HepG2 (cell line): ENCODE results near the gene POP5. TPM values are rescaled to one million over a fixed set of nuclear protein-coding genes. Genes with fewer than 3 reads are reported as not detected.

Source experiments
- ADNP ChIP-seq: sonication (generic); formaldehyde crosslinking; IDR thresholded peaks from 2 replicates; pipeline ENCODE4 v1.4.0; 2020; ENCODE audit warnings: missing genetic modification reagents
- ARHGAP35 ChIP-seq: sonication (generic); formaldehyde crosslinking; IDR thresholded peaks from 2 replicates; pipeline ENCODE4 v1.9.0; 2022; ENCODE audit warnings: mild to moderate bottlenecking, inconsistent platforms, moderate library complexity, missing genetic modification reagents, borderline replicate concordance
- CEBPG ChIP-seq: IDR thresholded peaks from 2 replicates; pipeline ENCODE4 v1.6.1; 2016
- DNMT1 ChIP-seq: sonication (generic); formaldehyde crosslinking; IDR thresholded peaks from 2 replicates; pipeline ENCODE4 v1.5.1; 2020; ENCODE audit warnings: mild to moderate bottlenecking, missing genetic modification reagents
- FOSL2 ChIP-seq: sonication (generic); formaldehyde crosslinking; IDR thresholded peaks from 2 replicates; pipeline ENCODE4 v1.4.0; 2020; ENCODE audit warnings: missing genetic modification reagents
- FOXJ3 ChIP-seq: sonication (generic); formaldehyde crosslinking; IDR thresholded peaks from 2 replicates; pipeline ENCODE4 v1.4.0; 2020; ENCODE audit warnings: missing genetic modification reagents, mild to moderate bottlenecking, borderline replicate concordance
- HDAC1 ChIP-seq: sonication (generic); formaldehyde crosslinking; IDR thresholded peaks from 2 replicates; pipeline ENCODE4 v1.5.1; 2020; ENCODE audit warnings: mild to moderate bottlenecking, missing genetic modification reagents
- KDM5A ChIP-seq: fragments of 200-600 bp; sonication (generic); IDR thresholded peaks from 2 replicates; pipeline ENCODE4 v1.7.0; 2018; ENCODE audit warnings: antibody characterized with exemption, mild to moderate bottlenecking, low read length, borderline replicate concordance
- KLF16 ChIP-seq, 2 experiments: sonication (generic) in 1 of 2; formaldehyde crosslinking in 1 of 2; IDR thresholded peaks; 2 replicates each; pipeline versions ENCODE4 v1.6.1 to v1.8.0; 2016 to 2023; ENCODE audit warnings: missing genetic modification reagents in 2 of 2, missing compliant biosample characterization in 1 of 2
- MAX ChIP-seq: IDR thresholded peaks from 2 replicates; pipeline ENCODE4 v1.6.1; 2012; ENCODE audit warnings: inconsistent platforms
- MED13 ChIP-seq: sonication (generic); formaldehyde crosslinking; IDR thresholded peaks from 2 replicates; pipeline ENCODE4 v1.5.0; 2020; ENCODE audit warnings: missing genetic modification reagents
- NFKB2 ChIP-seq: sonication (generic); formaldehyde crosslinking; IDR thresholded peaks from 2 replicates; pipeline ENCODE4 v1.4.0; 2020; ENCODE audit warnings: missing genetic modification reagents, borderline replicate concordance
- ONECUT2 ChIP-seq: sonication (generic); formaldehyde crosslinking; IDR thresholded peaks from 2 replicates; pipeline ENCODE4 v1.4.0; 2020; ENCODE audit warnings: missing genetic modification reagents
- SAP130 ChIP-seq: IDR thresholded peaks from 2 replicates; pipeline ENCODE4 v1.6.1; 2016; ENCODE audit warnings: low read depth
- SIN3A ChIP-seq: IDR thresholded peaks from 2 replicates; pipeline ENCODE4 v1.6.1; 2011; ENCODE audit warnings: low read depth, mild to moderate bottlenecking, control low read depth, low read length, borderline replicate concordance
- YY1 ChIP-seq: IDR thresholded peaks from 2 replicates; pipeline ENCODE4 v1.6.1; 2011; ENCODE audit warnings: low read length, low read depth, moderate library complexity, mild to moderate bottlenecking; ENCODE audit not compliant: insufficient read depth, insufficient replicate concordance
- ZFP37 ChIP-seq: sonication (generic); formaldehyde crosslinking; IDR thresholded peaks from 2 replicates; pipeline ENCODE4 v1.4.0; 2020; ENCODE audit warnings: missing genetic modification reagents, borderline replicate concordance
- ZNF143 ChIP-seq: sonication (generic); formaldehyde crosslinking; IDR thresholded peaks from 2 replicates; pipeline ENCODE4 v1.4.0; 2020; ENCODE audit warnings: missing genetic modification reagents
- ZNF441 ChIP-seq: sonication (generic); formaldehyde crosslinking; IDR thresholded peaks from 2 replicates; pipeline ENCODE4 v1.7.0; 2021; ENCODE audit warnings: missing genetic modification reagents, borderline replicate concordance
- ZNF572 ChIP-seq: sonication (generic); formaldehyde crosslinking; IDR thresholded peaks from 2 replicates; pipeline ENCODE4 v1.5.1; 2020; ENCODE audit warnings: mild to moderate bottlenecking, missing genetic modification reagents
- ZNF704 ChIP-seq: sonication (generic); formaldehyde crosslinking; IDR thresholded peaks from 2 replicates; pipeline ENCODE4 v1.8.1; 2023; ENCODE audit warnings: mild to moderate bottlenecking, inconsistent platforms, moderate library complexity, missing genetic modification reagents, borderline replicate concordance
- polyA plus RNA-seq, 8 experiments: library from polyadenylated mRNA; depleted of rRNA in 3 of 8; stranded (reverse) in 7 of 8; unstranded in 1 of 8; fragments of >200 nt; fragmentation: Illumina TruSeq in 4 of 8; extraction: Trizol in 4 of 8; gene quantifications; 2 replicates each; pipeline versions ENCODE4 v1.2.1 to v1.2.3, GENCODE V29; 2011 to 2016; ENCODE audit warnings: low read depth in 4 of 8, missing spikeins in 1 of 8, mixed read lengths in 1 of 8; ENCODE audit not compliant: insufficient read depth in 1 of 8
- total RNA-seq, 5 experiments: library from RNA; depleted of rRNA; stranded (reverse); fragments of >200 nt; fragmentation: Illumina TruSeq; extraction: Trizol; gene quantifications; 2 replicates each; pipeline ENCODE4 v1.2.3, GENCODE V29; 2016; ENCODE audit warnings: low read depth in 1 of 5
- TF ChIP-seq, protein P1 (sequence below): sonication (generic); formaldehyde crosslinking; IDR thresholded peaks from 2 replicates; pipeline ENCODE4 v1.4.0; 2020; ENCODE audit warnings: missing genetic modification reagents; ENCODE audit errors: not compliant biosample characterization
- TF ChIP-seq, protein P2 (sequence below): fragments of 450-650 bp; IDR thresholded peaks from 2 replicates; pipeline ENCODE4 v1.6.1; 2016
- TF ChIP-seq, protein P3 (sequence below): sonication (generic); formaldehyde crosslinking; IDR thresholded peaks from 2 replicates; pipeline ENCODE4 v1.8.0; 2022; ENCODE audit warnings: mild to moderate bottlenecking, missing genetic modification reagents
- TF ChIP-seq, protein P4 (sequence below): sonication (generic); formaldehyde crosslinking; IDR thresholded peaks from 2 replicates; pipeline ENCODE4 v1.9.0; 2021; ENCODE audit warnings: missing genetic modification reagents, mild to moderate bottlenecking, borderline replicate concordance

POP5 gene
- total and polyA plus RNA-seq, 2 of the 13 experiments (the other 11 are each of a cell fraction or from before 2014, with no cell fraction given): 45.6 to 61.3 TPM

DNA sequence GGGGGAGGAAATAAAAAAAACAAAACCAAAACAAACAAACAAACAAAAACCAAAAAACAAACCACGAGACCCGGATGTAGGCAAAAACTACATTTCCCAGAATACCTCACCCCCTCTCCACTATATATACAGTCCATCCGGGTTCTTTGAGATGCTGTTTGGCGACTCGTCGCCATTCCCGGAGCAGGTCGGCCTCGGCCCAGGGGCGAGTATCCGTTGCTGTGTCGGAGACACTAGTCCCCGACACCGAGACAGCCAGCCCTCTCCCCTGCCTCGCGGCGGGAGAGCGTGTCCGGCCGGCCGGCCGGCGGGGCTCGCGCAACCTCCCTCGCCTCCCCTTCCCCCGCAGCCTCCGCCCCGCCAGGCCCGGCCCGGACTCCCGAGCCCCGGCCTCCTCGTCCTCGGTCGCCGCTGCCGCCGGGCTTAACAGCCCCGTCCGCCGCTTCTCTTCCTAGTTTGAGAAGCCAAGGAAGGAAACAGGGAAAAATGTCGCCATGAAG, 46.9 kb downstream of the POP5 start, which contains the start of gene RNF10 (continued):
- TF ChIP-seq, protein P1, sequence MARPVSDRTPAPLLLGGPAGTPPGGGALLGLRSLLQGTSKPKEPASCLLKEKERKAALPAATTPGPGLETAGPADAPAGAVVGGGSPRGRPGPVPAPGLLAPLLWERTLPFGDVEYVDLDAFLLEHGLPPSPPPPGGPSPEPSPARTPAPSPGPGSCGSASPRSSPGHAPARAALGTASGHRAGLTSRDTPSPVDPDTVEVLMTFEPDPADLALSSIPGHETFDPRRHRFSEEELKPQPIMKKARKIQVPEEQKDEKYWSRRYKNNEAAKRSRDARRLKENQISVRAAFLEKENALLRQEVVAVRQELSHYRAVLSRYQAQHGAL (CRISPR knock-in tag): peak; percentile 59
- no peak for TF ChIP-seq CEBPG
- TF ChIP-seq, protein P2, sequence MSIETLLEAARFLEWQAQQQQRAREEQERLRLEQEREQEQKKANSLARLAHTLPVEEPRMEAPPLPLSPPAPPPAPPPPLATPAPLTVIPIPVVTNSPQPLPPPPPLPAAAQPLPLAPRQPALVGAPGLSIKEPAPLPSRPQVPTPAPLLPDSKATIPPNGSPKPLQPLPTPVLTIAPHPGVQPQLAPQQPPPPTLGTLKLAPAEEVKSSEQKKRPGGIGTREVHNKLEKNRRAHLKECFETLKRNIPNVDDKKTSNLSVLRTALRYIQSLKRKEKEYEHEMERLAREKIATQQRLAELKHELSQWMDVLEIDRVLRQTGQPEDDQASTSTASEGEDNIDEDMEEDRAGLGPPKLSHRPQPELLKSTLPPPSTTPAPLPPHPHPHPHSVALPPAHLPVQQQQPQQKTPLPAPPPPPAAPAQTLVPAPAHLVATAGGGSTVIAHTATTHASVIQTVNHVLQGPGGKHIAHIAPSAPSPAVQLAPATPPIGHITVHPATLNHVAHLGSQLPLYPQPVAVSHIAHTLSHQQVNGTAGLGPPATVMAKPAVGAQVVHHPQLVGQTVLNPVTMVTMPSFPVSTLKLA: no peak
- peak; percentile 66; the same call in 1 of the 2 replicates for TF ChIP-seq SIN3A
- no peak for TF ChIP-seq ZNF441 (CRISPR knock-in tag)
- TF ChIP-seq ARHGAP35 (CRISPR knock-in tag): no peak; the same call in 1 of the 2 replicates
- TF ChIP-seq ONECUT2: no peak
- peak; percentile 90 for TF ChIP-seq ZNF143
- peak; percentile 82 for TF ChIP-seq YY1
- TF ChIP-seq KDM5A: peak; percentile 67; the same call in 1 of the 2 replicates
- TF ChIP-seq ZNF572: no peak
- TF ChIP-seq DNMT1 (CRISPR knock-in tag): no peak
- TF ChIP-seq NFKB2 (CRISPR knock-in tag): peak; percentile 67; the same call in 1 of the 2 replicates
- TF ChIP-seq MAX: peak; percentile 40
- TF ChIP-seq KLF16 (CRISPR knock-in tag; IDR thresholded peaks at IDR 0.05): 0 out of 4 replicates have a peak, but pooled peaks of 1 of the 2 experiments have one; percentile 18
- TF ChIP-seq, protein P3, sequence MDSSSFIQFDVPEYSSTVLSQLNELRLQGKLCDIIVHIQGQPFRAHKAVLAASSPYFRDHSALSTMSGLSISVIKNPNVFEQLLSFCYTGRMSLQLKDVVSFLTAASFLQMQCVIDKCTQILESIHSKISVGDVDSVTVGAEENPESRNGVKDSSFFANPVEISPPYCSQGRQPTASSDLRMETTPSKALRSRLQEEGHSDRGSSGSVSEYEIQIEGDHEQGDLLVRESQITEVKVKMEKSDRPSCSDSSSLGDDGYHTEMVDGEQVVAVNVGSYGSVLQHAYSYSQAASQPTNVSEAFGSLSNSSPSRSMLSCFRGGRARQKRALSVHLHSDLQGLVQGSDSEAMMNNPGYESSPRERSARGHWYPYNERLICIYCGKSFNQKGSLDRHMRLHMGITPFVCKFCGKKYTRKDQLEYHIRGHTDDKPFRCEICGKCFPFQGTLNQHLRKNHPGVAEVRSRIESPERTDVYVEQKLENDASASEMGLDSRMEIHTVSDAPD: no peak
- TF ChIP-seq FOXJ3: no peak
- no peak for TF ChIP-seq ZFP37 (CRISPR knock-in tag)
- no peak for TF ChIP-seq FOSL2 (CRISPR knock-in tag)
- TF ChIP-seq MED13 (CRISPR knock-in tag): no peak
- peak; percentile 71 for TF ChIP-seq SAP130 (CRISPR knock-in tag)
- TF ChIP-seq HDAC1 (CRISPR knock-in tag): 0 out of 2 replicates have a peak, but pooled peaks have one; percentile 1
- no peak for TF ChIP-seq ZNF704 (CRISPR knock-in tag)
- TF ChIP-seq, protein P4, sequence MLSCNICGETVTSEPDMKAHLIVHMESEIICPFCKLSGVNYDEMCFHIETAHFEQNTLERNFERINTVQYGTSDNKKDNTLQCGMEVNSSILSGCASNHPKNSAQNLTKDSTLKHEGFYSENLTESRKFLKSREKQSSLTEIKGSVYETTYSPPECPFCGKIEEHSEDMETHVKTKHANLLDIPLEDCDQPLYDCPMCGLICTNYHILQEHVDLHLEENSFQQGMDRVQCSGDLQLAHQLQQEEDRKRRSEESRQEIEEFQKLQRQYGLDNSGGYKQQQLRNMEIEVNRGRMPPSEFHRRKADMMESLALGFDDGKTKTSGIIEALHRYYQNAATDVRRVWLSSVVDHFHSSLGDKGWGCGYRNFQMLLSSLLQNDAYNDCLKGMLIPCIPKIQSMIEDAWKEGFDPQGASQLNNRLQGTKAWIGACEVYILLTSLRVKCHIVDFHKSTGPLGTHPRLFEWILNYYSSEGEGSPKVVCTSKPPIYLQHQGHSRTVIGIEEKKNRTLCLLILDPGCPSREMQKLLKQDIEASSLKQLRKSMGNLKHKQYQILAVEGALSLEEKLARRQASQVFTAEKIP: no peak
- no peak for TF ChIP-seq ADNP (CRISPR knock-in tag)
